GM12878 (cell line): Measurements from ENCODE around the gene ACSL3. TPM values are rescaled to one million over a fixed set of nuclear protein-coding genes. Genes with fewer than 3 reads are reported as not detected.
"Not testable (repeated sequence)": the region's sequence is repeated elsewhere in the genome, so short reads cannot be mapped to it uniquely, and the experiment has no call there.

Experiments
- ATAC-seq: fragments of 200-7000 bp; cut with Tn5 transposase; 3 replicates; pipeline ENCODE4 v1.9.1; 2020; ENCODE audit warnings: mild to moderate bottlenecking, moderate library complexity
- BruUV-seq: library from RNA; stranded (reverse); fragments of 400-500 nt; replicated peaks from 2 replicates; lab custom pipeline; 2021; lab: Mats Ljungman, UMichigan
- CTCF ChIA-PET: fragments of 300-600 bp; sonication (Branson Sonifier 250); formaldehyde crosslinking; extraction: SDS; loops from one replicate; lab custom pipeline; 2021; ENCODE audit warnings: inconsistent platforms; lab: Yijun Ruan, JAX
- POLR2A ChIA-PET: fragments of 350-600 bp; formaldehyde crosslinking; extraction: SDS; loops from one replicate; lab custom pipeline; 2021; ENCODE audit warnings: inconsistent platforms; lab: Charles Lee
- RAD21 ChIA-PET: fragments of 300-600 bp; sonication (Branson Sonifier 250); formaldehyde crosslinking; loops from one replicate; lab custom pipeline; 2023; ENCODE audit warnings: antibody characterized with exemption; ENCODE audit not compliant: unreplicated experiment; lab: Charles Lee
- SMC1A ChIA-PET: fragments of 300-600 bp; sonication (Branson Sonifier 250); formaldehyde crosslinking; loops from one replicate; lab custom pipeline; 2023; ENCODE audit not compliant: unreplicated experiment, uncharacterized antibody; lab: Charles Lee
- DNase-seq: peaks from one replicate; pipeline ENCODE4 v3.0.0-alpha.2; 2011; ENCODE audit warnings: low read depth, low spot score
- FAIRE-seq: peaks from 3 replicates; lab custom pipeline; 2011; peaks lifted over from hg19 to GRCh38; lab: Jason Lieb, UNC
- H2AFZ ChIP-seq: 2 replicates; pipeline ENCODE4 v1.6.0; 2011; ENCODE audit warnings: low read depth, low read length, control low read depth; ENCODE audit not compliant: control insufficient read depth
- H3K27ac ChIP-seq: 2 replicates; pipeline ENCODE4 v1.5.1; 2011; ENCODE audit warnings: control low read depth; ENCODE audit not compliant: control insufficient read depth, insufficient read depth
- H3K27me3 ChIP-seq, 2 experiments: replicated peaks in 1 of 2; 2 replicates each; pipeline versions ENCODE4 v1.6.0 to v1.6.1; 2011; ENCODE audit warnings: low read length in 1 of 2; ENCODE audit not compliant: control insufficient read depth in 2 of 2, insufficient read depth in 2 of 2
- H3K36me3 ChIP-seq, 2 experiments: 2 replicates each; pipeline ENCODE4 v1.5.1; 2011; ENCODE audit warnings: low read length in 1 of 2; ENCODE audit not compliant: control insufficient read depth in 2 of 2, insufficient read depth in 2 of 2
- H3K4me1 ChIP-seq: 2 replicates; pipeline ENCODE4 v1.6.1; 2011; ENCODE audit warnings: mild to moderate bottlenecking, low read length, moderate library complexity, mixed read lengths; ENCODE audit not compliant: control insufficient read depth, insufficient read depth
- H3K4me2 ChIP-seq: 2 replicates; pipeline ENCODE4 v1.6.0; 2011; ENCODE audit warnings: control low read depth; ENCODE audit not compliant: control insufficient read depth, insufficient read depth
- H3K4me3 ChIP-seq: fragments of 200-600 bp; sonication (generic); 2 replicates; pipeline ENCODE4 v1.5.1; 2016
- H3K79me2 ChIP-seq: 2 replicates; pipeline ENCODE4 v1.6.0; 2011; ENCODE audit warnings: low read length; ENCODE audit not compliant: control insufficient read depth, insufficient read depth
- H3K9ac ChIP-seq: 2 replicates; pipeline ENCODE4 v1.8.0; 2011; ENCODE audit warnings: low read length, control low read depth, mixed read lengths; ENCODE audit not compliant: control insufficient read depth, insufficient read depth
- H3K9me3 ChIP-seq: replicated peaks from 3 replicates; pipeline ENCODE4 v1.5.1; 2011; ENCODE audit warnings: mild to moderate bottlenecking, low read length; ENCODE audit not compliant: control insufficient read depth, insufficient read depth
- H4K20me1 ChIP-seq: 2 replicates; pipeline ENCODE4 v1.6.0; 2011; ENCODE audit not compliant: control insufficient read depth, insufficient read depth
- BCL11A ChIP-seq: IDR thresholded peaks from 2 replicates; pipeline ENCODE4 v1.6.1; 2011; ENCODE audit warnings: low read depth, low read length
- CBX3 ChIP-seq: fragments of 200-600 bp; sonication (generic); IDR thresholded peaks from 2 replicates; pipeline ENCODE4 v1.6.1; 2016; ENCODE audit warnings: low read depth, borderline replicate concordance
- CEBPB ChIP-seq, 2 experiments: fragments of 150-350 bp in 1 of 2; IDR thresholded peaks; 2 replicates each; pipeline ENCODE4 v1.6.1; 2012 to 2014; ENCODE audit warnings: low read depth in 2 of 2, low read length in 2 of 2, borderline replicate concordance in 1 of 2, inconsistent platforms in 1 of 2
- CEBPZ ChIP-seq: fragments of 150-350 bp; IDR thresholded peaks from 2 replicates; pipeline ENCODE4 v1.6.1; 2016; ENCODE audit warnings: low read depth, low read length
- CTCF ChIP-seq, 3 experiments: IDR thresholded peaks in 2 of 3; conservative IDR thresholded peaks in 1 of 3; 2 replicates each; pipeline ENCODE4 v1.5.1; 2011; ENCODE audit warnings: low read depth in 3 of 3, low read length in 3 of 3, mild to moderate bottlenecking in 3 of 3, control low read depth in 2 of 3, moderate library complexity in 2 of 3, inconsistent platforms in 1 of 3, mixed read lengths in 1 of 3; ENCODE audit not compliant: control insufficient read depth in 2 of 3, insufficient read depth in 1 of 3; ENCODE audit errors: extremely low read depth in 1 of 3
- EED ChIP-seq: sonication (generic); IDR thresholded peaks from 2 replicates; pipeline ENCODE4 v1.6.1; 2016; ENCODE audit warnings: antibody characterized with exemption, low read depth
- ZNF622 ChIP-seq: fragments of 450-650 bp; IDR thresholded peaks from 2 replicates; pipeline ENCODE4 v1.6.1; 2017; ENCODE audit warnings: mild to moderate bottlenecking, inconsistent platforms
- WGBS: methylation state at CpG from one replicate; pipeline ENCODE4 v1.1.6; 2016; ENCODE audit warnings: low lambda C conversion rate; ENCODE audit not compliant: insufficient replicate concordance, insufficient coverage; ENCODE audit errors: missing lambda C conversion rate; 5-methylcytosine and 5-hydroxymethylcytosine counted together
- in situ Hi-C: fragments of 300-500 bp; cut with MboI; formaldehyde crosslinking; loops from 9 replicates; pipeline ENCODE4 v1.14.3; 2018; ENCODE audit warnings: mixed read lengths
- intact Hi-C: fragments of 100-400 bp; cut with micrococcal nuclease; formaldehyde crosslinking; loops from one replicate; pipeline ENCODE4 v1.14.2; 2022; ENCODE audit not compliant: unreplicated experiment
- polyA plus RNA-seq, 11 experiments: library from polyadenylated mRNA; depleted of rRNA in 4 of 11; unstranded in 6 of 11; stranded (reverse) in 5 of 11; fragments of >200 nt; fragmentation: Nextera tagmentation in 4 of 11; fragmentation: Illumina TruSeq in 1 of 11; extraction: Ambion mirVana in 4 of 11; extraction: Trizol in 1 of 11; gene quantifications; 1 replicate in 1 of 11; 2 replicates in 10 of 11; pipeline versions ENCODE4 v1.2.1 to v1.2.3, GENCODE V29; 2011 to 2016; ENCODE audit warnings: inconsistent platforms in 2 of 11, missing spikeins in 2 of 11, low read depth in 1 of 11
- total RNA-seq, 4 experiments: library from RNA; depleted of rRNA in 3 of 4; stranded (reverse); fragments of >200 nt in 3 of 4; fragmentation: Illumina TruSeq in 1 of 4; extraction: Trizol in 1 of 4; gene quantifications; 2 replicates each; pipeline versions ENCODE4 v1.2.1 to v1.2.3, GENCODE V29; 2013 to 2021
- TF ChIP-seq, protein P1 (sequence below): fragments of 450-650 bp; IDR thresholded peaks from 2 replicates; pipeline ENCODE4 v1.6.1; 2016; ENCODE audit warnings: mild to moderate bottlenecking

ACSL3 gene
- total and polyA plus RNA-seq, 10 of the 15 experiments (the other 5 are each of a cell fraction or from before 2014, with no cell fraction given), result 15.6 to 83.9 (median 56.7) TPM

- TF ChIP-seq, protein P1, sequence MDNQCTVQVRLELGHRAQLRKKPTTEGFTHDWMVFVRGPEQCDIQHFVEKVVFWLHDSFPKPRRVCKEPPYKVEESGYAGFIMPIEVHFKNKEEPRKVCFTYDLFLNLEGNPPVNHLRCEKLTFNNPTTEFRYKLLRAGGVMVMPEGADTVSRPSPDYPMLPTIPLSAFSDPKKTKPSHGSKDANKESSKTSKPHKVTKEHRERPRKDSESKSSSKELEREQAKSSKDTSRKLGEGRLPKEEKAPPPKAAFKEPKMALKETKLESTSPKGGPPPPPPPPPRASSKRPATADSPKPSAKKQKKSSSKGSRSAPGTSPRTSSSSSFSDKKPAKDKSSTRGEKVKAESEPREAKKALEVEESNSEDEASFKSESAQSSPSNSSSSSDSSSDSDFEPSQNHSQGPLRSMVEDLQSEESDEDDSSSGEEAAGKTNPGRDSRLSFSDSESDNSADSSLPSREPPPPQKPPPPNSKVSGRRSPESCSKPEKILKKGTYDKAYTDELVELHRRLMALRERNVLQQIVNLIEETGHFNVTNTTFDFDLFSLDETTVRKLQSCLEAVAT, result 0 out of 2 replicates have a peak, but pooled peaks have one; percentile 30
- TF ChIP-seq, all 136 proteins: peak for 1; not testable (repeated sequence) for 135
- H3K27me3 ChIP-seq, BruUV-seq, H2AFZ ChIP-seq, ATAC-seq, in situ Hi-C loops, H3K4me2 ChIP-seq, H3K27ac ChIP-seq, DNase-seq, H3K9ac ChIP-seq, H4K20me1 ChIP-seq, H3K9me3 ChIP-seq, H3K36me3 ChIP-seq, intact Hi-C loops, H3K4me1 ChIP-seq, FAIRE-seq, H3K4me3 ChIP-seq: not testable (repeated sequence)
- H3K79me2 ChIP-seq, result peaks cover 64% of the 10 kb centered on the region
- POLR2A ChIA-PET, result interaction anchor here (0.6 kb wide), 1 partner anchor 119 kb away, joined by 6 read pairs; no protein-coding TSS in a partner anchor
- CTCF ChIA-PET, result interaction anchor here (0.6 to 1.6 kb wide), 5 partner anchors 34 to 178 kb away, joined by 3 to 6 read pairs (median 4); no protein-coding TSS in a partner anchor
- SMC1A ChIA-PET, result interaction anchor here (1.0 kb wide), 2 partner anchors 21 to 72 kb away, joined by 4 read pairs; no protein-coding TSS in a partner anchor
- RAD21 ChIA-PET, result interaction anchor here (0.6 to 1.2 kb wide), 2 partner anchors 38 to 162 kb away, joined by 3 read pairs; no protein-coding TSS in a partner anchor
- over 99% methylated on average over 7 of the region's 8 CpGs for WGBS
These were observed 7.9 kb downstream of the ACSL3 start for GRCh38 chr2:222868560-222869251.

GRCh38 chr2:222869252-222869560 is 8.4 kb downstream of the ACSL3 start:
- POLR2A ChIA-PET, result no interaction called here
- Histone ChIP-seq H3K9ac (no peak overlapping the region), H2AFZ (no peak overlapping the region), H3K4me3 (no peak overlapping the region), H3K27me3 (no peaks in the 10 kb centered on the region), H3K27ac (no peak overlapping the region), H4K20me1 (no peaks in the 10 kb centered on the region), H3K9me3 (no peaks in the 10 kb centered on the region), H3K36me3 (no peaks in the 10 kb centered on the region), H3K4me1 (no peaks in the 10 kb centered on the region), H3K79me2 (peaks cover 62% of the 10 kb centered on the region), H3K4me2 (no peak overlapping the region)
- CTCF ChIA-PET, result interaction anchor here (0.6 to 1.6 kb wide), 3 partner anchors 46 to 178 kb away, joined by 3 to 6 read pairs (median 3); no protein-coding TSS in a partner anchor
- ATAC-seq (no peak), FAIRE-seq (no peak), DNase-seq (no peak)
- BruUV-seq, result no TSS peak
- SMC1A ChIA-PET, result interaction anchor here (1.0 kb wide), 1 partner anchor 7 kb away, joined by 6 read pairs; no protein-coding TSS in a partner anchor
- intact Hi-C loops (no loop called here), in situ Hi-C loops (no loop called here)
- RAD21 ChIA-PET, result interaction anchor here (0.6 kb wide), 1 partner anchor 162 kb away, joined by 3 read pairs; no protein-coding TSS in a partner anchor
- TF ChIP-seq CBX3 (no peak), CTCF (IDR thresholded peaks at IDR 0.05 in 2 of 3, conservative IDR thresholded peaks at IDR 0.05 in 1 of 3; ENCODE audit: control insufficient read depth in 2 of 3, extremely low read depth in 1 of 3, insufficient read depth in 1 of 3, low read depth in 3 of 3, low read length in 3 of 3) (no peak), CEBPB (IDR thresholded peaks at IDR 0.05; ENCODE audit: borderline replicate concordance in 1 of 2, low read depth in 2 of 2, low read length in 2 of 2) (no peak), CEBPZ (no peak), EED (no peak), BCL11A (no peak), ZNF622 (no peak)
